HepG2 (cell line): ENCODE measurements around the gene COPS9. TPM values are rescaled to one million over a fixed set of nuclear protein-coding genes. Genes with fewer than 3 reads are reported as not detected.

Experiments
- MAX ChIP-seq: IDR thresholded peaks from 2 replicates; pipeline ENCODE4 v1.6.1; 2012; ENCODE audit warnings: inconsistent platforms
- MED1 ChIP-seq: sonication (generic); formaldehyde crosslinking; IDR thresholded peaks from 2 replicates; pipeline ENCODE4 v1.4.0; 2020; ENCODE audit warnings: missing genetic modification reagents
- MIXL1 ChIP-seq: IDR thresholded peaks from 2 replicates; pipeline ENCODE4 v1.6.1; 2016
- REST ChIP-seq, 2 experiments: IDR thresholded peaks; 2 replicates each; pipeline ENCODE4 v1.6.1; 2011 to 2012; ENCODE audit warnings: low read length in 2 of 2, borderline replicate concordance in 1 of 2, low read depth in 1 of 2, mild to moderate bottlenecking in 1 of 2, moderate library complexity in 1 of 2
- SNAPC4 ChIP-seq: sonication (generic); formaldehyde crosslinking; IDR thresholded peaks from 2 replicates; pipeline ENCODE4 v1.4.0; 2020; ENCODE audit warnings: mild to moderate bottlenecking, missing genetic modification reagents
- USF2 ChIP-seq, 2 experiments: sonication (generic) in 1 of 2; formaldehyde crosslinking in 1 of 2; IDR thresholded peaks; 2 replicates each; pipeline versions ENCODE4 v1.5.1 to v1.6.1; 2011 to 2020; ENCODE audit warnings: borderline replicate concordance in 1 of 2, low read depth in 1 of 2, low read length in 1 of 2, mild to moderate bottlenecking in 1 of 2, missing genetic modification reagents in 1 of 2, moderate library complexity in 1 of 2
- ZEB1 ChIP-seq: IDR thresholded peaks from 2 replicates; pipeline ENCODE4 v1.6.1; 2012; ENCODE audit warnings: mild to moderate bottlenecking, low read depth, inconsistent platforms; ENCODE audit not compliant: insufficient replicate concordance
- ZNF180 ChIP-seq: sonication (generic); formaldehyde crosslinking; IDR thresholded peaks from 2 replicates; pipeline ENCODE4 v1.4.0; 2020; ENCODE audit warnings: low read depth, missing genetic modification reagents, borderline replicate concordance
- ZNF382 ChIP-seq: sonication (generic); formaldehyde crosslinking; IDR thresholded peaks from 2 replicates; pipeline ENCODE4 v1.5.0; 2020; ENCODE audit warnings: missing genetic modification reagents, mild to moderate bottlenecking, borderline replicate concordance
- ZNF609 ChIP-seq: sonication (generic); formaldehyde crosslinking; IDR thresholded peaks from 2 replicates; pipeline ENCODE4 v1.4.0; 2020; ENCODE audit warnings: mild to moderate bottlenecking, missing genetic modification reagents, borderline replicate concordance
- polyA plus RNA-seq, 8 experiments: library from polyadenylated mRNA; depleted of rRNA in 3 of 8; stranded (reverse) in 7 of 8; unstranded in 1 of 8; fragments of >200 nt; fragmentation: Illumina TruSeq in 4 of 8; extraction: Trizol in 4 of 8; gene quantifications; 2 replicates each; pipeline versions ENCODE4 v1.2.1 to v1.2.3, GENCODE V29; 2011 to 2016; ENCODE audit warnings: low read depth in 4 of 8, missing spikeins in 1 of 8, mixed read lengths in 1 of 8; ENCODE audit not compliant: insufficient read depth in 1 of 8
- total RNA-seq, 5 experiments: library from RNA; depleted of rRNA; stranded (reverse); fragments of >200 nt; fragmentation: Illumina TruSeq; extraction: Trizol; gene quantifications; 2 replicates each; pipeline ENCODE4 v1.2.3, GENCODE V29; 2016; ENCODE audit warnings: low read depth in 1 of 5

The COPS9 gene
- total and polyA plus RNA-seq, 2 of the 13 experiments (the other 11 are each of a cell fraction or from before 2014, with no cell fraction given), result 180 to 247 TPM

- TF ChIP-seq REST (IDR thresholded peaks at IDR 0.05; ENCODE audit: borderline replicate concordance in 1 of 2, low read depth in 1 of 2, low read length in 2 of 2) (no peak; a peak in 1 of 4 replicates), ZEB1 (no peak), USF2 (IDR thresholded peaks at IDR 0.05; ENCODE audit: low read depth, low read length) (no peak), USF2 (CRISPR knock-in tag; IDR thresholded peaks at IDR 0.05; ENCODE audit: borderline replicate concordance) (no peak), MAX (no peak; the same call in 1 of the 2 replicates), ZNF609 (CRISPR knock-in tag) (peak; percentile 42; the same call in 1 of the 2 replicates), ZNF382 (CRISPR knock-in tag) (no peak), MED1 (peak; percentile 76), SNAPC4 (CRISPR knock-in tag) (no peak), ZNF180 (CRISPR knock-in tag) (no peak), MIXL1 (CRISPR knock-in tag) (no peak)
Measured at GRCh38 chr2:240136013-240136670, at the start of gene COPS9 (continued).
